GM19351 (cell line): ENCODE data around the gene OXLD1.
"Not testable (repeated sequence)": the region's sequence is repeated elsewhere in the genome, so short reads cannot be mapped to it uniquely, and the experiment has no call there.

Experiments used
- ATAC-seq: cut with Tn5 transposase; IDR thresholded peaks from one replicate; pipeline ENCODE4 v1.9.1; 2021; ENCODE audit warnings: mild to moderate bottlenecking, moderate library complexity; ENCODE audit not compliant: unreplicated experiment

Gene OXLD1

GRCh38 chr17:81683584-81684441 lies 17.4 kb upstream of the OXLD1 start, which contains the start of the genes ARL16 and HGS:
Gene ARL16 (minus strand): TSS chr17:81683797. CDS start chr17:81683753, 44 bp downstream.
Gene HGS (plus strand): TSS chr17:81684011. CDS start chr17:81684067, 56 bp downstream.
- peak; percentile 94 for ATAC-seq

- ATAC-seq, result peak; percentile 2
Measured at GRCh38 chr17:81683208-81683583, 16.8 kb upstream of the OXLD1 start.

- no peak for ATAC-seq
Measured at GRCh38 chr17:81682565-81683207, 16.3 kb upstream of the OXLD1 start.

GRCh38 chr17:81681672-81682071 lies 15.3 kb upstream of the OXLD1 start:
- no peak for ATAC-seq

GRCh38 chr17:81680150-81680549 lies 13.7 kb upstream of the OXLD1 start:
- no peak for ATAC-seq

GRCh38 chr17:81676906-81677305 lies 10.5 kb upstream of the OXLD1 start:
- ATAC-seq, result no peak

- ATAC-seq, result not testable (repeated sequence)
Measured at GRCh38 chr17:81675515-81676221, 9.3 kb upstream of the OXLD1 start.

- no peak for ATAC-seq
Measured at GRCh38 chr17:81673561-81674258, 7.3 kb upstream of the OXLD1 start.

GRCh38 chr17:81672954-81673353 lies 6.5 kb upstream of the OXLD1 start:
- no peak for ATAC-seq

- ATAC-seq, result no peak
Measured at GRCh38 chr17:81672504-81672903, 6.1 kb upstream of the OXLD1 start.

GRCh38 chr17:81667754-81668153 lies 1.3 kb upstream of the OXLD1 start:
- no peak for ATAC-seq

- ATAC-seq, result no peak
Measured at GRCh38 chr17:81666092-81666341, 388 bp downstream of the OXLD1 start.

GRCh38 chr17:81665205-81666091 lies 957 bp downstream of the OXLD1 start:
- no peak for ATAC-seq

GRCh38 chr17:81664051-81664470 lies 2.3 kb downstream of the OXLD1 start:
- no peak for ATAC-seq

GRCh38 chr17:81662002-81662401 lies 4.4 kb downstream of the OXLD1 start:
- ATAC-seq, result no peak

GRCh38 chr17:81660441-81660840 lies 6.0 kb downstream of the OXLD1 start:
- no peak for ATAC-seq

- no peak for ATAC-seq
Measured at GRCh38 chr17:81659038-81659437, 7.4 kb downstream of the OXLD1 start.

- no peak for ATAC-seq
Measured at GRCh38 chr17:81656835-81657234, 9.6 kb downstream of the OXLD1 start.

GRCh38 chr17:81656118-81656743 lies 10.2 kb downstream of the OXLD1 start, which contains the start of gene PDE6G:
Gene PDE6G (minus strand): TSS chr17:81656542. CDS start chr17:81653305, 3,237 bp downstream.
- ATAC-seq, result no peak
